IPS-20b (cell line): ENCODE data around the gene GPR32.
"Not testable (repeated sequence)": the region's sequence is repeated elsewhere in the genome, so short reads cannot be mapped to it uniquely, and the experiment has no call there.

Experiments used
- H3K27ac ChIP-seq: one replicate; pipeline ENCODE4 v1.5.1; 2013; ENCODE audit warnings: low read length
- H3K27me3 ChIP-seq: 2 replicates; pipeline ENCODE4 v1.6.1; 2013; ENCODE audit warnings: mild to moderate bottlenecking, low read length, inconsistent platforms; ENCODE audit not compliant: insufficient read depth
- H3K36me3 ChIP-seq: 2 replicates; pipeline ENCODE4 v1.6.1; 2013; ENCODE audit warnings: low read depth, mild to moderate bottlenecking, inconsistent platforms, low read length, moderate library complexity; ENCODE audit not compliant: insufficient read depth
- H3K4me1 ChIP-seq: 2 replicates; pipeline ENCODE4 v1.6.1; 2013; ENCODE audit warnings: mild to moderate bottlenecking, control low read depth, inconsistent platforms, low read length, moderate library complexity; ENCODE audit not compliant: insufficient read depth
- H3K4me3 ChIP-seq: 2 replicates; pipeline ENCODE4 v1.5.1; 2013; ENCODE audit warnings: mild to moderate bottlenecking, low read length, inconsistent platforms
- H3K9ac ChIP-seq: 2 replicates; pipeline ENCODE4 v1.6.1; 2013; ENCODE audit warnings: low read depth, mild to moderate bottlenecking, inconsistent platforms, low read length, moderate library complexity
- H3K9me3 ChIP-seq: 2 replicates; pipeline ENCODE4 v1.6.1; 2013; ENCODE audit warnings: mild to moderate bottlenecking, low read depth, low read length, inconsistent platforms; ENCODE audit not compliant: insufficient read depth

GPR32 gene

DNA sequence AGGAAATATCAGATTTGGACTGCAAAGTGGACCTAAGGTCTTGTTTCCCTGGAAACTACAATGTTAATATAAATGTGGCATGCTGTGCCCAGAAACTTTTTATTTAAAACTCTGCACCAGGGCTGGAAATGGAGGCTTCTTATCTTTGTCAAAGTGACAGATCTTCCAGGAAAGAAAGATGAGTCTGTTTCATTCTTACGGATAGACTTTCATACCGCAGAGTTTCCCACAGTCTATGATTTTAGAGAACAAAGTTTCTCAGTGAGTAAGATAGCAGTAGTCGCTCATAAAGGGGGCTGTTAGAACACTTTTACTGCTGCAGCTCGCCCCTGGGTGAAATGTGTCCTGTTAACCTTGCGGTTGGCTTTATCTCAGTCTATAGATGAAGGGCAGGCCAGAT, 40.4 kb upstream of the GPR32 start:
- Histone ChIP-seq H3K4me1 (no peaks in the 10 kb centered on the region), H3K9ac (no peak overlapping the region), H3K27ac (no peak overlapping the region), H3K9me3 (peaks cover 52% of the 10 kb centered on the region), H3K4me3 (no peak overlapping the region), H3K36me3 (no peaks in the 10 kb centered on the region), H3K27me3 (peaks cover 8% of the 10 kb centered on the region)

DNA sequence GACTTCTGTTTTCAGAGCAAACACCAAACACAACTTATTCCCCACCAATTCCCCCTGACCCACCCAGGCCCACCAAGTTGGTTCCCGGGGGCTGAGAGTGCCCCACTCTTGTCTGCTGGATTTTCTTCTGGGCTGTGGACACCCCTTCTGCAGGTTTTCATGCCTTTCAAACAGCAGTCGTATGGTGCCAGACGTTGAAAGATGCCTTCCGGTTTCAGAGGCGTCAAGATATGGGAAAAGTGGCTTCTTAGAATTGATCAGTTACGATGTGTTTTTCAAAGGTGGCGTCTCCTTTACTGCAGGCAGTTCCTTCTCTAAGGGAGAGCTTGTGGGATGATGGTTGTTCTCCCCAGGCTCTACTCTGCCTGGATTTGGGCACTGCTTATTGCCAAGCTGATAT, 34.4 kb upstream of the GPR32 start:
- H3K9ac ChIP-seq: no peak overlapping the region

DNA sequence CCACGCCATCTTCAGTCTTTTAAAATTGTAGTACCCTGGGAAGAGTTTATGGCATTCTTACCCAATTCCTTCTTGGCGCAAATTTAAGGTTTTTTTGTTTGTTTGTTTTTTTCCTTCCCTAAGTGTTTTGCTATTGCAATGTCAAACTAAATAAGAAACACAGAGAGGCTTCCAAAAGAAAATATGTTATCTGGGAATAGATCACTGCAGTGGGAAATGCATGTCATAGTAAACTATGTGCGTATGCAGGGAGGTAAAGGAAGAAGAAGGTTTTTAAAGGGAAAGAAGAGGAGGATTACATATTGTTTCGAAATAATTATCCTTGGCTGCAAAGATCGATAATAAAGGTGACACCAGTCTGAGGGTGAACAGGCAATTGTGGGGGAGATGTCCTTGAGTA, 33.9 kb upstream of the GPR32 start:
- H3K9me3 ChIP-seq: peaks cover 43% of the 10 kb centered on the region
- H3K4me1 ChIP-seq: no peaks in the 10 kb centered on the region
- H3K27me3 ChIP-seq: no peaks in the 10 kb centered on the region
- H3K9ac ChIP-seq: no peak overlapping the region
- no peak overlapping the region for H3K27ac ChIP-seq
- H3K4me3 ChIP-seq: no peak overlapping the region
- H3K36me3 ChIP-seq: no peaks in the 10 kb centered on the region

More for the DNA sequence above, 34.4 kb upstream of the GPR32 start:
- Histone ChIP-seq H3K9me3 (peaks cover 47% of the 10 kb centered on the region), H3K36me3 (no peaks in the 10 kb centered on the region), H3K4me1 (no peaks in the 10 kb centered on the region), H3K27ac (no peak overlapping the region), H3K4me3 (no peak overlapping the region), H3K27me3 (no peaks in the 10 kb centered on the region)

DNA sequence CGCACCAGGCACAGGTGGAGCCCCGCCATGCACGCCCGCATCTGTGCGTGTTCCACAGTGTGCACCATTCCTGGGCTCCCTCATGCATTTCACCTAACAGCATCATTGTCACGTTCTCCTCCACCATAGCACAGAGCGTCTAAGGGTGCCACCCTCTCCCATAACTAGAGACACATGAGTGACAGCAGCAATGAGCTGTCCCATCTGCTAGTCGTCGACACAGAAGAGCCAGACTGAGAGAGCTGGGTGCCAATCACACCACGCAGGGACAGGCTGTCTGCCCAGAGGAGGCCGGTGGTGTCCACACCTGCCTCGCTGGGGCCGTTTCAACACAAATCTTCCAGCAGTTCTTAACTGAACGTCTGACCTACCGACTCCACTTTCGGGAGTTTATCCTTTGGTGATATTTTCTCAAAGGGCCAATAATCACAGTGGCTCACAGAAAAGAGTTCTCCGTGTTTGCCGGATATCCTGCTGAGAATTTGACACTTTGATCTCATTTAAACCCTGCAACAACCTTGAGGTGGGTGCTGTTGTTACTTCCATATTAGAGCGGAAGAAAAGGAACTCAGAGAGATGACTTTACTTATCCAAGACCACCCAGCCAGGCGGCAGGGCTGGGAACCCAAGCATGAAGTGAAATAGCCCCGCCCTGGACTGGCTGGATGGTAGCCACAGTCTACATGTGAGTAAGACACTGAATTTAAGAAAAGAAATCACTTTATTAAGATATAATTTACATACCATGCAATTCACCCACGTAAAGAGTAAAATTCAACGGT, 30.9 kb upstream of the GPR32 start:
- no peaks in the 10 kb centered on the region for H3K4me1 ChIP-seq
- no peak overlapping the region for H3K9ac ChIP-seq
- no peaks in the 10 kb centered on the region for H3K27me3 ChIP-seq
- peaks cover 30% of the 10 kb centered on the region for H3K9me3 ChIP-seq
- H3K27ac ChIP-seq: no peak overlapping the region
- no peaks in the 10 kb centered on the region for H3K36me3 ChIP-seq
- no peak overlapping the region for H3K4me3 ChIP-seq

DNA sequence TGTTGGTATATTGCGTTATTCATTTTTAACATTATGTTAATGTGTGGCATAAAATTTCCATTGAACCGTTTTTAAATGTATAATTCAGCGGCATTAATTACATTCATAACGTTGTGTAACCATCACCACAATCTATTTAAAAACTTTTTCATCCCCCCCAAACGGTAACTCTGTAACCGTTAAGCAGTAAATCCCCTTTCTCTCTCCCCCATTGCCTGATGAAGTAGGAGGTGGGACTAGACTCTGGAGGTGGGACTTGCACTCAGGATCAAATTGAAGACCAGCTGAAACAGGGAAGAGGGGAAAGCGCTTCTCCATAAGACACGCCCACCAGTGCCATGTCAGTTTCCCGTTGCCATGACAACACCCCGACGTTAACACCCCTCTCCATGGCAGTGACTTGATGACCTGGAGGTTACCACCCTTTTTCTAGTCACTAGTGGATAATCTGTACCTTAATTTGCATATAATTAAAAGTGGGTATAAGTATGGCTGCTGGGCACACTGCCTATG, 30.3 kb upstream of the GPR32 start:
- H3K9me3 ChIP-seq: peaks cover 24% of the 10 kb centered on the region
- no peaks in the 10 kb centered on the region for H3K36me3 ChIP-seq
- no peaks in the 10 kb centered on the region for H3K27me3 ChIP-seq
- no peak overlapping the region for H3K4me3 ChIP-seq
- no peak overlapping the region for H3K27ac ChIP-seq
- H3K4me1 ChIP-seq: no peaks in the 10 kb centered on the region
- H3K9ac ChIP-seq: no peak overlapping the region

DNA sequence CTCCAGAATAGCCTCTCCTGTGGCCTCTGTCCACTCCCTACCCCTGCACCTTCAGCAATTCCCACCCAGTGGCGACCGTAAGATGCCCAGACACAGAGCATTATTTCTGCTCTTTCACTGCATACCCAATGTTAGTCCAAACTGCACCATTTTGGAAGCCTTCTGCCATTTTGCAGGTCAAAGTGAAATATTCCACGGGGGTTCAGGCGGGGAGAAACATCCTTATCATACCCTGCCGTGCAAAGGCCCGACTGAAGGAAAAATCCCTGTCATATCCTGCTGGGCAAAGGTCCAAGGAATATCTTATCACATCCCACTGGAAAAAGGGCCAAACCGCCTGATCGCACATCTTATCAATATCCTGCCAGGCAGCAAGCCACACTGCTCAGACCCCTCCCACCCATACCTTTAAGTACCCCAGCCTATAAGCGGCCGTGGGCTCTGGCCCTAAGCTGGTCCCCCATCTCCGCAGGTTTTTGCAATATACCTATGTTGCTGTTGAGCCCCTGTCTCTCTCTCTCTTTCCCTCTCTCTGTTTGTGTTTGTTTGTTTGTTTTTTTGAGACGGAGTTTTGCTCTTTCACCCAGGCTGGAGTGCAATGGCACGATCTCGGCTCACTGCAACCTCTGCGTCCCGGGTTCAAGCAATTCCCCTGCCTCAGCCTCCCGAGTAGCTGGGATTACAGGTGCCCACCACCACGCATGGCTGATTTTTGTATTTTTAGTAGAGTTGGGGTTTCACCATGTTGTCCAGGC, 28.9 kb upstream of the GPR32 start:
- Histone ChIP-seq H3K9me3 (peaks cover 21% of the 10 kb centered on the region), H3K27me3 (no peaks in the 10 kb centered on the region), H3K36me3 (no peaks in the 10 kb centered on the region), H3K4me1 (no peaks in the 10 kb centered on the region), H3K27ac (no peak overlapping the region), H3K9ac (no peak overlapping the region), H3K4me3 (no peak overlapping the region)

DNA sequence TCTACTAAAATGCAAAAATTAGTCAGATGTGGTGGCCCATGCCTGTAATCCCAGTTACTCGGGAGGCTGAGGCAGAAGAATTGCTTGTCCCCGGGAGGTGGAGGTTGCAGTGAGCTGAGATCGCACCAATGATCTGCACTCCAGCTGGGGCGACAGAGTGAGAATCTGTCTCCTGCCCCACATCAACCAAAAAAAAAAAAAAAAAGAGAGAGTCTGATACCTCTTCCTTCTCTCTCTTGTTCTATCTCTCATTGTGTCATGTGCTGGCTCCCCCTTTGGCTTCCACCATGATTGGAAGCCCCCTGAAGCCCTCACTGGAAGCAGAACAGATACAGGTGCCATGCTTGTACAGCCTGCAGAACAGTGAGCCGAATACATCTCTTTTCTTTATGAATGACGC, 26.7 kb upstream of the GPR32 start:
- Histone ChIP-seq H3K4me3 (no peak overlapping the region), H3K27ac (no peak overlapping the region), H3K4me1 (no peaks in the 10 kb centered on the region), H3K9ac (no peak overlapping the region), H3K27me3 (no peaks in the 10 kb centered on the region), H3K36me3 (no peaks in the 10 kb centered on the region), H3K9me3 (peaks cover 23% of the 10 kb centered on the region)

DNA sequence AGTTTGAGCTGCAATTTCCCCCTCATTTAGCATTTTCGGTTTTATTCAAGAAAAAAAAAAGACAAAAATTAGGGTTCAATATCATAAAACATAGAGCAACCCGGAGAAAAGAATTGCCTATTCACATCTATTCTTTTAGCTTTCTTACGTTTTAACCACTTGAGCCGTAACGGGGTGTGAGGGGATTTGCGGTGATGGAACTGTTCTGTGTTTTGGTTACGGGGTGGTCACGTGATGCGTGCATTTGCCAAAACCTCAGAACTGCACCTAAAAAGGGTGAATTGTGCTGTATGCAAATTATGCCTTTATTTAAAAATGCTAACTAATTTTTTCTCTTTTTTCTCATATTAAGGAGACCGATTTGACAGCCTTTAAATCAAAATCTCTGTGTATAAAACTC, 25.0 kb upstream of the GPR32 start:
- Histone ChIP-seq H3K36me3 (no peaks in the 10 kb centered on the region), H3K27me3 (no peaks in the 10 kb centered on the region), H3K4me3 (no peak overlapping the region), H3K27ac (no peak overlapping the region), H3K9me3 (peaks cover 25% of the 10 kb centered on the region), H3K4me1 (no peaks in the 10 kb centered on the region), H3K9ac (no peak overlapping the region)

DNA sequence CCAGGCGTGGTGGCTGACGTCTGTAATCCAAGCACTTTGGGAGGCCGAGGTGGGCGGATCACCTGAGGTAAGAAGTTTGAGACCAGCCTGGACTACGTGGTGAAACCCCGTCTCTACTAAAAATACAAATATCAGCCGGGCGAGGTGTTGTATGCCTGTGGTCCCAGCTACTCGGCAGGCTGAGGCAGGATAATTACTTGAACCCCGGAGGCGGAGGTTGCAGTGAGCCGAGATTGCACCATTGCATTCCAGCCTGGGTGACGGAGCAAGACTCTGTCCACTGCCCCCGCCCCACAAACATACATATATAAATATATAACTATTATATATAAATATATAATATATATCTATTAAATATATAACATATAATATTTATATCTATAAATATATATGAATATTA, 23.1 kb upstream of the GPR32 start:
- H3K4me1 ChIP-seq, H3K27me3 ChIP-seq, H3K9ac ChIP-seq: not testable (repeated sequence)

DNA sequence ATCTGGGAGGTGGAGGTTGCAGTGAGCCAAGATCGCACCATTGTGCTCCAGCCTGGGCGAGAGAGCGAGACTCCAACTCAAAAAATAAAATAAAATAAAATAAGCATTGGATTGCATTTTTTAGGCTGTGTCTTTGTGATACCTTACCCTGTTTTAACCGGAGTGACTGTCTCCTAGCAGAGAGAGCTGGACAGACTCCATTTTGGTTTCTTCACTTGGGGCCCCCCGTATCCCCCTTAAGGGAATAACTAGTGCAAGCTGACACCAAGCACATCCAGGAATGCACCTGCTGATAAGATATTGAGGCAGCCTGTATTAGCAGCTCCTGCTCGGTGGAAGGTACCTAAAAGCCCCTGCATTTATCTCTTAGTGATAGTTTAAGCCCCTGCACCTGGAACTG, 20.8 kb upstream of the GPR32 start:
- H3K36me3 ChIP-seq: no peaks in the 10 kb centered on the region
- H3K9ac ChIP-seq: no peak overlapping the region
- H3K9me3 ChIP-seq: peaks cover 17% of the 10 kb centered on the region; the same call in 1 of the 2 replicates
- H3K4me1 ChIP-seq: no peaks in the 10 kb centered on the region
- no peak overlapping the region for H3K27ac ChIP-seq
- no peaks in the 10 kb centered on the region for H3K27me3 ChIP-seq
- H3K4me3 ChIP-seq: no peak overlapping the region

More for the DNA sequence above, 23.1 kb upstream of the GPR32 start:
- H3K27ac ChIP-seq, H3K4me3 ChIP-seq, H3K36me3 ChIP-seq: not testable (repeated sequence)
- H3K9me3 ChIP-seq: peaks cover 23% of the 10 kb centered on the region; the same call in 1 of the 2 replicates

DNA sequence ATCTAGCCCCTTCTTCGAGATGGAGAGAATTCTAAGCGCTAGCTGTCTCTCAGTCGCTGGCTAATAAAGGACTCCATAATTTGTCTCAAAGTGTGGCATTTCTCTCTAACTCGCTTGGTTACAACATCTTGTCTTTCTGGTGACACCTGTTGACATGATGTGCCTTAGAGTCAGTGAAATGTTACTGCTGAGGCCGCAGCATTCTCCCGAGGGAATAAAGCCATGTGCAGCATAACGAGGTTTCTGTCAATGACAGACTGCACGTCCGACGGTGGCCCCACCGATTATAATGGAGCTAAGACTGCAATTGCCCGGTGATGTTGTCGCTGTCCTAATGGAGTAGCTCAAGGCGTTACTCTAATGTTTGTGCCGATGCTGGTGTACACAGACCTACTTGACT, 20.3 kb upstream of the GPR32 start:
- Histone ChIP-seq H3K9me3 (peaks cover 18% of the 10 kb centered on the region; the same call in 1 of the 2 replicates), H3K27ac (no peak overlapping the region), H3K4me1 (no peaks in the 10 kb centered on the region), H3K4me3 (no peak overlapping the region), H3K9ac (no peak overlapping the region), H3K36me3 (no peaks in the 10 kb centered on the region), H3K27me3 (no peaks in the 10 kb centered on the region)

DNA sequence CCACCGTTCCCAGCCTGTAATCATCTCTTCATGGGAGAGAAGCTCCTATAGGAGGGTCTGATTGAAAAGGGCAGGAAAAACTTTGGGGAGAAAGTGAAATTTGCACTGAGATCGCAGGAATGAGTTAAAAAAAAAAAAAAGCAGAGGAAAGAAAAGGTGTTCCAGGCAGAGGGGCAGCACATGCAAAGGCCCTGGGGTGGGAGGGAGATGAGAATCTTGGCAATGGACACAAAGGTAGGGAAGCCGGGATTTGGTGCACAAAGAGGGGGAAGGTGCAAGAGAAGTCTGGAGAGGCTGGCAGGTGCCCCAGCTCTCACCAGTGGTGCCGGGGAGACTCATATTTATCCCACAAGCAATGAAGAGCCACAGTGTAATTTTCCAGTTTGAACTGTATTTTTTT, 16.4 kb upstream of the GPR32 start:
- Histone ChIP-seq H3K4me3 (no peak overlapping the region), H3K27ac (no peak overlapping the region), H3K4me1 (no peaks in the 10 kb centered on the region), H3K36me3 (no peaks in the 10 kb centered on the region), H3K9me3 (peaks cover 21% of the 10 kb centered on the region; the same call in 1 of the 2 replicates), H3K27me3 (no peaks in the 10 kb centered on the region), H3K9ac (no peak overlapping the region)
